ENCODE results near the gene PDIA5.
"Not testable (repeated sequence)": the region's sequence is repeated elsewhere in the genome, so short reads cannot be mapped to it uniquely, and the experiment has no call there.

PDIA5 gene

DNA sequence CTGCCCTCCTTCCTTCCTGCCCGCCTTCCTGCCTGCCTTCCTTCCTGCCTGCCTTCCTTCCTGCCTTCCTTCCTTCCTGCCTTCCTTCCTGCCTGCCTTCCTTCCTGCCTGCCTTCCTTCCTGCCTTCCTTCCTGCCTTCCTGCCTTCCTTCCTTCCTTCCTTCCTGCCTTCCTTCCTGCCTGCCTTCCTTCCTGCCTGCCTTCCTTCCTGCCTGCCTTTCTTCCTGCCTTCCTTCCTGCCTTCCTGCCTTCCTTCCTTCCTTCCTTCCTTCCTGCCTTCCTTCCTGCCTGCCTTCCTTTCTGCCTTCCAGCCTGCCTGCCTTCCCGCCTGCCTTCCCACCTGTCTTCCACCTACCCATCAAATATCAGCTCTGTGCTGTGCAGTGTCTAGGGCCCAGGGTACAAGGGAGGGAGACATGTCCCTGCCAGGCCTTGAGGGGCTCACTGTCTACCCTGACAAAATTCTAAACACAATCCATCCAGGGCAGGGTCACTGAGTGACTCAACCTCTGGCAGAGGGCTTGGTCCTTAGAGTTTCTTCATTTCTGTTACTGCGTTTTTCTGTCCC is 85.1 kb downstream of the PDIA5 start:
- DNase-seq (ENCODE audit: low spot score in 2 of 2); H3K9me3 ChIP-seq; in situ Hi-C loops (cut with MboI; ENCODE audit: low sequenced_read_pairs); H3K4me3 ChIP-seq; H3K4me1 ChIP-seq; H3K27me3 ChIP-seq (ENCODE audit: low read depth): not testable (repeated sequence)
- peaks cover 38% of the 10 kb centered on the region for H3K36me3 ChIP-seq (replicated peaks)

DNA sequence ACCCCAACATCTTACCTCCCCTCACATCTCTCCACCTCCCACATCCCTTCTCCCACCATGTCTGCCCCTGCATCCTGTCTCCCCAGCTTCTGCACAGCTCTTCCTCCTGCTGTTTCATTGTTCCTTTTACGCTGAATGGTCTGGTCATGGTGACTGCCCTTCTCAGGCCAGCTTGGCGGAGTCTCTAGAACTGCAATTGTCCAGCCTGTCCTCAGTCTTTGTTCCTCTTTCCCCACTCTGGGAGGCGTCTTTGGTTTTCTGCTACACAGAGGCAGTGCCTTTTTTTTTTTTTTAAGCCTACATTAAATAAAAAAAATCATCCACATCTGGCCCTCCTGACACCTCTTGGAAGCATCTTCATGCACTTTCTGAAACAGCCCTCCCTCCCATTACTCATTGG is 85.9 kb downstream of the PDIA5 start:
- Histone ChIP-seq H3K9me3 (no peaks in the 10 kb centered on the region), H3K36me3 (replicated peaks) (peaks cover 30% of the 10 kb centered on the region), H3K4me3 (no peak overlapping the region), H3K4me1 (no peaks in the 10 kb centered on the region), H3K27me3 (ENCODE audit: low read depth) (no peaks in the 10 kb centered on the region)
- DNase-seq (ENCODE audit: low spot score in 2 of 2), result no peak
- in situ Hi-C loops (cut with MboI; ENCODE audit: low sequenced_read_pairs), result no loop called here

DNA sequence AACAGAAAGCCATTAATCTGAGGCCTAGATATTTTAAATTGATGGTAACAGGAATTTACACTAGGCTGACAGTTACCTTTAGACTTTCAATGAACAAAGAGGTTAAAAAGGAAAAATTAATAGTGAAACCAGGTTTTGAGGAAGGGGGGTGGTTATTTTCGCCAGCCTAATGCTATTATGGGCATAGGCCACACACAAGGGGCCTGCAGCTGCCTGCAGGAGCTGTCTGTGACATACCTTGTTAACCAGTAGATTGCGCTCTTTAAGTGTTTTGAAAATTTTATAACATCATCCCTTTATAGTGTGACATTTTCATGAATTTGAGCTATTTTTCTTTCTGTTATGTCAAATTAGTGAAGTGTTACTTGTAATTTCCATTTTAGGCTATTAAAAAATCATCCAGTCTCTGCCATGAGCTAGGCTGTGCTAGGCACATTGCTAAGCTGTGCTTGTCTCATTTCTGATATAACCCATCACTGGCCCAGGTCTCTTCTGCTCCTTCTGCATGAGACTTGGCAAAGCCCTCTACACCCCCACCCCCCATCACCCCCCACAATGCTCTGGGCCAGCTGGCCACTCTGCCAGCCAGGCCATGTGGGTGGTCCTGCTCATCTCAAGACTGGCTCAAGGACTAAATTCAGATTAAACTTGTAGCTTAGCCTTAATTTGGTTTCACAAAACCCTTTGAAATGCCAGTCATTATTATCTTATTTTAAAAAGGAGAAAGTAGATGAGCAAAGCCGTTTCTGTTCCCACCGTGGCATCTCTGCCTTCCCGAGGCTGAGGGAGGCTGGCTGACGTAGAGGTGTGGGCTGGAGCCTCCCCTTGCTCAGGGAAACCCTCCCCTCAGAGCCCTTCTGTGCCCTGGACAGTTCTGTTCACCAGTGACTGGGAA is 86.5 kb downstream of the PDIA5 start:
- Histone ChIP-seq H3K4me3 (no peak overlapping the region), H3K4me1 (no peaks in the 10 kb centered on the region), H3K27me3 (ENCODE audit: low read depth) (no peaks in the 10 kb centered on the region), H3K9me3 (no peaks in the 10 kb centered on the region), H3K36me3 (replicated peaks) (peaks cover 32% of the 10 kb centered on the region)
- in situ Hi-C loops (cut with MboI; ENCODE audit: low sequenced_read_pairs), result no loop called here
- DNase-seq (ENCODE audit: low spot score in 2 of 2), result no peak

DNA sequence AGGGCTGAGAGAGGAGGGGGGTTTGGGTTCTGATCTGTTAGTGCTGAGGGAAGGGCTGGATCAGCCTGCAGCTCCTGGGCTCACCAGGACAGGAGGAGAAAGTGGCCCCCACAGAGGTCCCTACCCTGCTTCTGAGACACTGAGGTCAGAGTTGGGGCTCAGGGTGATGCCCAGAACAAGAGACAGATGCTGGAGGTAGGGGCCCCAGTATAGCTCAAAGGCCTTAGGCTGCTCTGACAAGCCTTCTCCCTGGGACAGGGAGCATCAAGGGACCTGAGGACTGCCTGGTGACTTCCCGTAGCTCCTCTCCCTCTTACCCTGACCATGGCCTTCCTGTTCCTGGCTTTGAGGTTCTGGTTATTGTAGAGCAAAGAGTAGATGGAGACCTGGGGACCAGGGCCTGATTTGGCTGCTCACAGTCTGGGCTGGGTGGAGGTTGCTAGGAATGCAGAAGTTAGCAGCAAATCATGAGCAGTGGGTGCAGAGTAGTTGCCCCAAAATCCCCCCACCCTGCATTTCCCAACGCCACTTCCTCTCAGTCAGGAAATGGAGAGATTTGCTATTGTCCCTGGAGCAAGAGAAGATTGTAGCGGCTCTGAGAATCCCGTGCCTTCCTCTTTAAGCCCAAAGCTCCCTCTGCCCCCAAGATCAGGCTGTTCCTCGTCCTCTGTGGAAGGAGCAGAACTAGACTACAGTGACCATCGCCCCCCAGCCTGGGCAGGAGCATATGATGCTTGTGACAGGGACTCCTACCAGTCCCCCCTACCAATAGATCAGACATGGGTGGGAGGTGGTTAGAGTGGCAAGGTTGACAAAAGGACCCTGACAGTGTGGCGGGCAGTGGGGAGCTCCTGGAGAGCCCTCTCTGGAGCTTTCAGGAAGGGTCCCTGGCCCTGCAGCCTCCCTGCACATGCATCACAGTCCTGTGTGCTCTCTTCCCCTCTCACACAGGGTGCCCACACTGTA is 87.5 kb downstream of the PDIA5 start:
- H3K4me1 ChIP-seq, result no peaks in the 10 kb centered on the region
- no peak overlapping the region for H3K4me3 ChIP-seq
- DNase-seq (ENCODE audit: low spot score in 2 of 2), result no peak
- no peaks in the 10 kb centered on the region for H3K9me3 ChIP-seq
- in situ Hi-C loops (cut with MboI; ENCODE audit: low sequenced_read_pairs), result no loop called here
- H3K36me3 ChIP-seq (replicated peaks), result peaks cover 34% of the 10 kb centered on the region
- H3K27me3 ChIP-seq (ENCODE audit: low read depth), result no peaks in the 10 kb centered on the region

DNA sequence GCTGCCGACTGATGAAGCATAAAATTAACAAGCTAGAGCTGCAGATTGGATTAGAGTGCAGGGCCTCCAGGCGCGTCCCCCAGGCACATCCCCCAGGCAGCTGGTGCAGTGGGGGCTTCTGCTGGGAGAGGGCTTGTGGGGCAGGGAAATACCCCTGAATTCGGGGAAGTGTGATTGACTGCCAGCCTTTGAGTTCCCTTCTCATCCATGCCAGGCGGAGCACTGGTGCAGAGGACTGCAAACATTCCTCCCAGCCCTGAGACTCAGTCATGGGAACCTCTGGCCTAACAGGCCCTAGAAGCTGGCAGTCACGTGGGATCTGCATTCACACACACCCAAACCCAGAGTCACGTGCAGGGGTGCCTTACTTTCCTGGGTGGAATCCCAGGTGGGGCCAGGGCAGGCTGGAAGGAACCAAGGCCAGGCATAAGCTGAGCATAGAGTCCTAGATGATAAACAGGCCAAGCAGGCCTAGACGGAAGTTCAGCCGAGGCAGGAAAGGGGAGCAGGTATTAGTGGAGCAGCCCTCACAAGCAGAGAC is 88.7 kb downstream of the PDIA5 start:
- DNase-seq (ENCODE audit: low spot score in 2 of 2), result no peak
- no peaks in the 10 kb centered on the region for H3K4me1 ChIP-seq
- H3K4me3 ChIP-seq, result no peak overlapping the region
- H3K9me3 ChIP-seq, result no peaks in the 10 kb centered on the region
- H3K36me3 ChIP-seq (replicated peaks), result peaks cover 38% of the 10 kb centered on the region
- in situ Hi-C loops (cut with MboI; ENCODE audit: low sequenced_read_pairs), result no loop called here
- H3K27me3 ChIP-seq (ENCODE audit: low read depth), result no peaks in the 10 kb centered on the region

DNA sequence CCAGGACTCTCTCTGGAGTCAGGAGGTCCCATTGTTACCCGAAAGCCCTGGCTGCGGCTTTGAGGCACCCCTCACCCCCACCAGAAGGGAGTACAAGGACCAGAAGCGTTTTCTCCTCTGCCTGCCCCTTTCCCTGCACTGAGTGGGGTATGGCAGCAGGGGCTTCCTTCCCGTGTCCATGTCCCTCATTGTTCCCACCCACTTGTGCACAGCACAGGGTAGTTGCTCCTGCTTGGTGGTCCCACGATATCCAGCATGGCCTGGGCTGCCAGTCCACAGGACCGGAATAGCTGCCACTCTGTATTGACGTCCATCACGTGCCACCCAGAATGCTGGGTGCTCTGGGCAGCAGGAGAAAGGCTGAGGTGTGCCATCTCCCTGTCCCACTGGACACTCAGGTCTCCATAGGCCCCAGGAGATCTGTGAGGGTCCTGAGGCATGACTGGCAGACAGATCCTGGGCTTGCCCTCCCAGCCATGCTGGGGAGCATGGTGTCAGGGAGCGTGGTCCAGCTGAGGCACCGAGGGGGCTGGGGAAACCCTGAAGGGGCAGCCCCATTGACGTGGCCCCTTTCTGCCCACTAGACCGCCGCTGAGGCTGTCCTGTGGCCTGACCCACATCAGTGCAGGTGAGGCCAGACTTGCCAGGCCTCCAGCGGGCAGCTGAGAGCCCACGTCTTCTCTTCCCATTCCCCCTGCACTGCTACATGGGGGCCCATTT is 89.6 kb downstream of the PDIA5 start:
- no peak overlapping the region for H3K4me3 ChIP-seq
- in situ Hi-C loops (cut with MboI; ENCODE audit: low sequenced_read_pairs), result no loop called here
- no peaks in the 10 kb centered on the region for H3K9me3 ChIP-seq
- no peak for DNase-seq (ENCODE audit: low spot score in 2 of 2)
- peaks cover 37% of the 10 kb centered on the region for H3K36me3 ChIP-seq (replicated peaks)
- H3K27me3 ChIP-seq (ENCODE audit: low read depth), result no peaks in the 10 kb centered on the region
- H3K4me1 ChIP-seq, result no peaks in the 10 kb centered on the region

DNA sequence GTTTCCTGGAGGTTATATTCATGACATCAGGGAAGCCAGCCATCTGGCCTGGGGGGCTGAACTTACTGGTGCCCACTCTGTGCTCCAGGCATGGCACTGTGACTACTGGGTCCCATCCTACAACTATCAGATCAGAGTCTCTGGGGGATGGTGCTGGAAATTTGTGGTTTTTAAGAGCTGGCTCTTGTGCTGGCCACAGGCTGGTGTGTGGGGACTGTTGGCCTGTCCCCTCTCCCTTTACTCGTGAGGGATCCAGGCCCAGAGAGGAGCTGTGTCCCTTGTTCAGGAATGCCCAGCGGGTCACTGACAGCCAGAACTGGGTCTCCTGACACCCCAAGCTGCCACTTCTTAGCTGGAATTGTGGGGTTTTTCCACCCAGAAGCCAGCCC is 90.4 kb downstream of the PDIA5 start:
- Histone ChIP-seq H3K36me3 (replicated peaks) (peaks cover 40% of the 10 kb centered on the region), H3K27me3 (ENCODE audit: low read depth) (no peaks in the 10 kb centered on the region), H3K9me3 (no peaks in the 10 kb centered on the region), H3K4me3 (no peak overlapping the region), H3K4me1 (no peaks in the 10 kb centered on the region)
- no peak for DNase-seq (ENCODE audit: low spot score in 2 of 2)
- in situ Hi-C loops (cut with MboI; ENCODE audit: low sequenced_read_pairs), result no loop called here

DNA sequence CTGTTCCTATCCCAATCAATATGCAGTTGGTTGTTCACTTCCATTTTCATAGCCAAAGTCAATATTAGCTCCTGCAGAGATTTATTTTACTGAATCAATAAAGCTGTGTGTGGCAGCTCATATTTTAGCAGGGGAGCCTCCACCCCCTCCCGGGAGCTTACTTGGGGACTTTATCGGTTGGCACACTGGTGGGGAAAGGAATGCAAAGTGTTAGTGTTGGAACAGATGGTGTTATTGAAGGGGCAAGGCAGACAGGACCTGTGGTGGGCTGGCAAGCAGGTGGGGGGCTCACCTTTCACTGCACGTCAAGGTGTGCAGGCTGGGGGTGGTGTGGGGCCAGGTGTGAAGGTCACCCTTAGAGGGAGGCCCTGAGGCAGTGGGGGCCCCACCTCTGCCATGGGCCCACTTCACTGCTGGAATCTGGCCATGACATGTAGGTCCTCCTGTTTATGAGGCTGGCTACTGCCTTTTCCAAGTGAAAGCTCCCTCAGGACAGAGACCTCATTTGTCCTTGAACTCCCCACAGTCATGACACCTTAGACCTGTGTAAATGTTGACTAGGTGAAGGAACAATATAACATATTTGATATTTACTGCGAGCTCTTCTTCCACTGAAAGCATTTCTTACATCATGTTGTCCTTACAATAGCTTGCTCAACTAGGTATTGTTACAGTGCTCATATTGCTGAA is 90.9 kb downstream of the PDIA5 start:
- no peaks in the 10 kb centered on the region for H3K27me3 ChIP-seq (ENCODE audit: low read depth)
- DNase-seq (ENCODE audit: low spot score in 2 of 2), result no peak
- H3K4me1 ChIP-seq, result no peaks in the 10 kb centered on the region
- H3K36me3 ChIP-seq (replicated peaks), result peaks cover 40% of the 10 kb centered on the region
- in situ Hi-C loops (cut with MboI; ENCODE audit: low sequenced_read_pairs), result no loop called here
- H3K9me3 ChIP-seq, result no peaks in the 10 kb centered on the region
- H3K4me3 ChIP-seq, result no peak overlapping the region

DNA sequence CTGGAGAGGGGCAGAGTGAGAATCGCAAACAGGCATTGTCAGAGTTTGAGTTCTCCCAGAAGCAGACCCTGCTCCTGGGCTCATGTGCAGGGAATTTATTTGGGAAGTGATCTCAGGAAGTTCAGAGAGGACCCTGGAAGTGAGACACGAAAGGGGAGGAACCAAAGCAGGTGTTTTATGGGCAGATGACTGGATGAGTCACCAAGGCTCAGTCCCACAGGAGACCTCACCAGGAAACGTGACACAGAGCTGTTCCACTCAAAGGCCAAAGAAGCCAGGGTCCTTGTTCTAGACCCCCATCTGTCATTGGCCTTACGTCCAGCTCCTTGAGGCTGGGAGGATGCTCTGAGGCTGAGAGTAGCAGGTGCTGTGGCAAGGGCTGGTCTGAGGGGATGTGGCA is 91.5 kb downstream of the PDIA5 start:
- DNase-seq (ENCODE audit: low spot score in 2 of 2), result no peak
- H3K4me3 ChIP-seq, result no peak overlapping the region
- no peaks in the 10 kb centered on the region for H3K27me3 ChIP-seq (ENCODE audit: low read depth)
- H3K36me3 ChIP-seq (replicated peaks), result peaks cover 36% of the 10 kb centered on the region
- no peaks in the 10 kb centered on the region for H3K4me1 ChIP-seq
- no peaks in the 10 kb centered on the region for H3K9me3 ChIP-seq
- in situ Hi-C loops (cut with MboI; ENCODE audit: low sequenced_read_pairs), result no loop called here

DNA sequence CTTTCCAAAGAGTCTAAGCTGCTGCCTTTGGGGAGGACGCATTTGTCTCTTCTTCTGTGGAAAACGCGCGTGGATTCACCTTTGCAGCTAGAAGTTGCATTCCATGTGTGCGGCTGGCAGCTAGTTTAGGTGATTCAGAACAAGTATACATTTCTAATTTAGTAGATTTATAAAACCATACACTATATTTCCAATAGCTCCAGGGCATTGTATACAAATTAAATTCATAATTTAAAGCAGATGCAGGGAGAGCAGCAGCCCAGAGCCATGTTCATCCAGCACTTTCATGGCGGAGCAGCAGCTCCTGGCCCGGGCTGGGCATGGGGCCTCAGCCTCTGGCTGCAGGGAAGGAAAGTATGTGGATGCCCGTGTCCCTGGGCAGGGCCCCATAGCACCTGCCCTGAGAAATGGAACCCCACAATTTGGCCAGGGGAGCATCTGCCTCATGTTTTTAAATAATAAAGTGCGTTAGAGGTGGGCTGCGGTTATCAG is 92.1 kb downstream of the PDIA5 start:
- in situ Hi-C loops (cut with MboI; ENCODE audit: low sequenced_read_pairs), result no loop called here
- Histone ChIP-seq H3K4me3 (no peak overlapping the region), H3K27me3 (ENCODE audit: low read depth) (no peaks in the 10 kb centered on the region), H3K4me1 (no peaks in the 10 kb centered on the region), H3K9me3 (no peaks in the 10 kb centered on the region), H3K36me3 (replicated peaks) (peaks cover 36% of the 10 kb centered on the region)
- DNase-seq (ENCODE audit: low spot score in 2 of 2), result no peak

DNA sequence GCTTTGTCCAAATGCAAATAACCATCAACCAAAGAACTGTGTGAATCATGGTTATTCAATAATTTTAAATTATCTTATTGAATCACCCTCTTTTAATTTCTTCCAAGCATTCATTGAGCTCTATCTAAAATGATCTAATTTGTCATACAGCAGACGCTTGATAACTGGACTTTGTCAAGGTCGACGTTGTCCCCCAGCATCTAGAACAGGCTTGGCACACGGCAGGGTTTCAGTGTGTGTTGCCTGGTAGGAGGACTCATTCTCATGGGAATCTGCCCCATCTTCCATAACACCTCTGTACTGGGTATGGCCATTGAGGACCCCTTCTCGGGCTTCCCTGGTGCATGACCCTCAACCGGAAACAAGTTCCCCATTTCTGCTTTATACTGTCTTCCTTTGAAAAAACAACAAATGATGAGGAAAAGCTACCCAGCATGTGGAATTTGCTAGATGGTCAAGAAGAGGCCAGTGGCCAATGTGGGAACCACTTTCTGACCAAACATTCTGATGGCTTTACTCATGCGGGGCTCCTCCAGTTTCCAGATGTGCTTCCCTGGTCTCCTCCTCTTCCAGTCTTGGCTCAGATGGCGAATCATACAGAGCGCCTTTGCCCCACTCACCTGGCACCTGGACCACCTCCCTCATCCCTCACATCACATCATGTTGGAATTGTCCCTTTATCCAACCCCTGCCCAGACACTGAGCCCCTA is 93.3 kb downstream of the PDIA5 start:
- Histone ChIP-seq H3K4me3 (no peak overlapping the region), H3K4me1 (no peaks in the 10 kb centered on the region), H3K36me3 (replicated peaks) (peaks cover 34% of the 10 kb centered on the region), H3K27me3 (ENCODE audit: low read depth) (no peaks in the 10 kb centered on the region), H3K9me3 (no peaks in the 10 kb centered on the region)
- in situ Hi-C loops (cut with MboI; ENCODE audit: low sequenced_read_pairs), result no loop called here
- no peak for DNase-seq (ENCODE audit: low spot score in 2 of 2)

DNA sequence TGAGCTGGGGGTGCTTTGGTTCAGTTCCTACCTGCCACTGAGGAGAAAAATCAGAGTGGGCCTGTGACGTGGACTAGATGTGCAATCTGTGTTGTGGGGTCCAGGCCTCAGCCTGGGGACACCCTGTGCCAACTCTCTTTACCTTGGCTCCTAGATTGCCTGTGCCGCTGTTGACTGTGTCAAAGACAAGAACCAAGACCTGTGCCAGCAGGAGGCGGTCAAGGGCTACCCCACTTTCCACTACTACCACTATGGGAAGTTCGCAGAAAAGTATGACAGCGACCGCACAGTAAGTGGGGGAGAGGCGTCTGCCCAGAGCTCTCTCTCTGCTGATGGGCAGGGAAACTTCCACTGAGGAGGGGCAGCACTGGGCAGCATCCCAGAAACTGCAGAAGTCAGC is 94.3 kb downstream of the PDIA5 start:
- H3K9me3 ChIP-seq, result no peaks in the 10 kb centered on the region
- no peak for DNase-seq (ENCODE audit: low spot score in 2 of 2)
- in situ Hi-C loops (cut with MboI; ENCODE audit: low sequenced_read_pairs), result no loop called here
- H3K36me3 ChIP-seq (replicated peaks), result peaks cover 28% of the 10 kb centered on the region
- H3K4me1 ChIP-seq, result no peaks in the 10 kb centered on the region
- H3K4me3 ChIP-seq, result no peak overlapping the region
- no peaks in the 10 kb centered on the region for H3K27me3 ChIP-seq (ENCODE audit: low read depth)
